Measurements from ENCODE around the gene ANAPC16. TPM values are rescaled to one million over a fixed set of nuclear protein-coding genes. Genes with fewer than 3 reads are reported as not detected.

The ANAPC16 gene
- total and polyA plus RNA-seq, 2 experiments from 2014 or later = 77.5 to 126 TPM

DNA sequence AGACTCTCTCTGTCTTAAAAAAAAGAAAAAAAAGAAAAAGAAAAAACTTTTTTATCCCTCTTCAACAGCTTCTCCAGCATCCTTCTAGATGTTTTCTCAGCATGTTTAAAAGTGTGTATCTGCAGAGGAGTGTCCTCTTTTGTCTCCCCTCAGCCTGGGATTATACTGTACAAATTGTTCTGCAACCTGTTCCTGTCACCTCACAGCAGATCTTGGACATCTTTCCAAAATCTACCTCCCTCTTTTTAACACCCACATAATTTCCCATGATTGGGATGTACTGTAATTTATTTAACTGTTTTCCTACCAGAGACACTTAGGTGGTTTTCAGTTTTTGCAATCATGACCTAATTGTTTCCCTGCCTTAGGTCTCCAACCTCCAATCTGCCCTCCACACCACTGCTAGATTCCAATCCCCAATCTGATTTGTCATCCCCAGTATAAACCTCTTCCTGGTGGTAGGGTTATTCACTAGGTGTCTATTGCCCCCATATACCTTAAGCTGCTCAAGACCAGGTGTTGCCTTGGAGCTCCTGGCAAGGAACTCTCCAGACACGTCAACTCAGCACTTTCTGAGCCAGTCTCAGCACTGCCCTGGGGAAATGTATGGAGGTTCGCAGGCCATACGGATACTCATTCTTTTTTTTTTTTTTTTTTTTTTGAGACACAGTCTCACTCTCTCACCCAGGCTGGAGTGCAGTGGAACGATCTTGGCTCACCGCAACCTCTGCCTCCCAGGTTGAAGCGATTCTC lies 40.3 kb downstream of the ANAPC16 start (continued):
- TF ChIP-seq, protein P1, sequence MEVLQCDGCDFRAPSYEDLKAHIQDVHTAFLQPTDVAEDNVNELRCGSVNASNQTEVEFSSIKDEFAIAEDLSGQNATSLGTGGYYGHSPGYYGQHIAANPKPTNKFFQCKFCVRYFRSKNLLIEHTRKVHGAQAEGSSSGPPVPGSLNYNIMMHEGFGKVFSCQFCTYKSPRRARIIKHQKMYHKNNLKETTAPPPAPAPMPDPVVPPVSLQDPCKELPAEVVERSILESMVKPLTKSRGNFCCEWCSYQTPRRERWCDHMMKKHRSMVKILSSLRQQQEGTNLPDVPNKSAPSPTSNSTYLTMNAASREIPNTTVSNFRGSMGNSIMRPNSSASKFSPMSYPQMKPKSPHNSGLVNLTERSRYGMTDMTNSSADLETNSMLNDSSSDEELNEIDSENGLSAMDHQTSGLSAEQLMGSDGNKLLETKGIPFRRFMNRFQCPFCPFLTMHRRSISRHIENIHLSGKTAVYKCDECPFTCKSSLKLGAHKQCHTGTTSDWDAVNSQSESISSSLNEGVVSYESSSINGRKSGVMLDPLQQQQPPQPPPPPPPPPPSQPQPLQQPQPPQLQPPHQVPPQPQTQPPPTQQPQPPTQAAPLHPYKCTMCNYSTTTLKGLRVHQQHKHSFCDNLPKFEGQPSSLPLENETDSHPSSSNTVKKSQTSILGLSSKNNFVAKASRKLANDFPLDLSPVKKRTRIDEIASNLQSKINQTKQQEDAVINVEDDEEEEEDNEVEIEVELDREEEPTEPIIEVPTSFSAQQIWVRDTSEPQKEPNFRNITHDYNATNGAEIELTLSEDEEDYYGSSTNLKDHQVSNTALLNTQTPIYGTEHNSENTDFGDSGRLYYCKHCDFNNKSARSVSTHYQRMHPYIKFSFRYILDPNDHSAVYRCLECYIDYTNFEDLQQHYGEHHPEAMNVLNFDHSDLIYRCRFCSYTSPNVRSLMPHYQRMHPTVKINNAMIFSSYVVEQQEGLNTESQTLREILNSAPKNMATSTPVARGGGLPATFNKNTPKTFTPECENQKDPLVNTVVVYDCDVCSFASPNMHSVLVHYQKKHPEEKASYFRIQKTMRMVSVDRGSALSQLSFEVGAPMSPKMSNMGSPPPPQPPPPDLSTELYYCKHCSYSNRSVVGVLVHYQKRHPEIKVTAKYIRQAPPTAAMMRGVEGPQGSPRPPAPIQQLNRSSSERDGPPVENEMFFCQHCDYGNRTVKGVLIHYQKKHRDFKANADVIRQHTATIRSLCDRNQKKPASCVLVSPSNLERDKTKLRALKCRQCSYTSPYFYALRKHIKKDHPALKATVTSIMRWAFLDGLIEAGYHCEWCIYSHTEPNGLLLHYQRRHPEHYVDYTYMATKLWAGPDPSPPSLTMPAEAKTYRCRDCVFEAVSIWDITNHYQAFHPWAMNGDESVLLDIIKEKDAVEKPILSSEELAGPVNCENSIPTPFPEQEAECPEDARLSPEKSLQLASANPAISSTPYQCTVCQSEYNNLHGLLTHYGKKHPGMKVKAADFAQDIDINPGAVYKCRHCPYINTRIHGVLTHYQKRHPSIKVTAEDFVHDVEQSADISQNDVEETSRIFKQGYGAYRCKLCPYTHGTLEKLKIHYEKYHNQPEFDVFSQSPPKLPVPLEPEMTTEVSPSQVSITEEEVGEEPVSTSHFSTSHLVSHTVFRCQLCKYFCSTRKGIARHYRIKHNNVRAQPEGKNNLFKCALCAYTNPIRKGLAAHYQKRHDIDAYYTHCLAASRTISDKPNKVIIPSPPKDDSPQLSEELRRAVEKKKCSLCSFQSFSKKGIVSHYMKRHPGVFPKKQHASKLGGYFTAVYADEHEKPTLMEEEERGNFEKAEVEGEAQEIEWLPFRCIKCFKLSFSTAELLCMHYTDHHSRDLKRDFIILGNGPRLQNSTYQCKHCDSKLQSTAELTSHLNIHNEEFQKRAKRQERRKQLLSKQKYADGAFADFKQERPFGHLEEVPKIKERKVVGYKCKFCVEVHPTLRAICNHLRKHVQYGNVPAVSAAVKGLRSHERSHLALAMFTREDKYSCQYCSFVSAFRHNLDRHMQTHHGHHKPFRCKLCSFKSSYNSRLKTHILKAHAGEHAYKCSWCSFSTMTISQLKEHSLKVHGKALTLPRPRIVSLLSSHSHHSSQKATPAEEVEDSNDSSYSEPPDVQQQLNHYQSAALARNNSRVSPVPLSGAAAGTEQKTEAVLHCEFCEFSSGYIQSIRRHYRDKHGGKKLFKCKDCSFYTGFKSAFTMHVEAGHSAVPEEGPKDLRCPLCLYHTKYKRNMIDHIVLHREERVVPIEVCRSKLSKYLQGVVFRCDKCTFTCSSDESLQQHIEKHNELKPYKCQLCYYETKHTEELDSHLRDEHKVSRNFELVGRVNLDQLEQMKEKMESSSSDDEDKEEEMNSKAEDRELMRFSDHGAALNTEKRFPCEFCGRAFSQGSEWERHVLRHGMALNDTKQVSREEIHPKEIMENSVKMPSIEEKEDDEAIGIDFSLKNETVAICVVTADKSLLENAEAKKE (CRISPR knock-in tag; IDR thresholded peaks at IDR 0.05) = no peak
- TF ChIP-seq, protein P2, sequence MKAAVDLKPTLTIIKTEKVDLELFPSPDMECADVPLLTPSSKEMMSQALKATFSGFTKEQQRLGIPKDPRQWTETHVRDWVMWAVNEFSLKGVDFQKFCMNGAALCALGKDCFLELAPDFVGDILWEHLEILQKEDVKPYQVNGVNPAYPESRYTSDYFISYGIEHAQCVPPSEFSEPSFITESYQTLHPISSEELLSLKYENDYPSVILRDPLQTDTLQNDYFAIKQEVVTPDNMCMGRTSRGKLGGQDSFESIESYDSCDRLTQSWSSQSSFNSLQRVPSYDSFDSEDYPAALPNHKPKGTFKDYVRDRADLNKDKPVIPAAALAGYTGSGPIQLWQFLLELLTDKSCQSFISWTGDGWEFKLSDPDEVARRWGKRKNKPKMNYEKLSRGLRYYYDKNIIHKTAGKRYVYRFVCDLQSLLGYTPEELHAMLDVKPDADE (IDR thresholded peaks at IDR 0.05) = no peak
- TF ChIP-seq, protein P3, sequence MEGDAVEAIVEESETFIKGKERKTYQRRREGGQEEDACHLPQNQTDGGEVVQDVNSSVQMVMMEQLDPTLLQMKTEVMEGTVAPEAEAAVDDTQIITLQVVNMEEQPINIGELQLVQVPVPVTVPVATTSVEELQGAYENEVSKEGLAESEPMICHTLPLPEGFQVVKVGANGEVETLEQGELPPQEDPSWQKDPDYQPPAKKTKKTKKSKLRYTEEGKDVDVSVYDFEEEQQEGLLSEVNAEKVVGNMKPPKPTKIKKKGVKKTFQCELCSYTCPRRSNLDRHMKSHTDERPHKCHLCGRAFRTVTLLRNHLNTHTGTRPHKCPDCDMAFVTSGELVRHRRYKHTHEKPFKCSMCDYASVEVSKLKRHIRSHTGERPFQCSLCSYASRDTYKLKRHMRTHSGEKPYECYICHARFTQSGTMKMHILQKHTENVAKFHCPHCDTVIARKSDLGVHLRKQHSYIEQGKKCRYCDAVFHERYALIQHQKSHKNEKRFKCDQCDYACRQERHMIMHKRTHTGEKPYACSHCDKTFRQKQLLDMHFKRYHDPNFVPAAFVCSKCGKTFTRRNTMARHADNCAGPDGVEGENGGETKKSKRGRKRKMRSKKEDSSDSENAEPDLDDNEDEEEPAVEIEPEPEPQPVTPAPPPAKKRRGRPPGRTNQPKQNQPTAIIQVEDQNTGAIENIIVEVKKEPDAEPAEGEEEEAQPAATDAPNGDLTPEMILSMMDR (conservative IDR thresholded peaks at IDR 0.05; ENCODE audit: low read depth in 2 of 2) = no peak
- no peak for TF ChIP-seq CREB1 (CRISPR knock-in tag; IDR thresholded peaks at IDR 0.05; ENCODE audit: low read depth)
- no peak for TF ChIP-seq POLR2AphosphoS5 (IDR thresholded peaks at IDR 0.05; ENCODE audit: low read depth)

All from GM23338 (cell line).